Endometrium (tissue), 2 donors: ENCODE measurements around the gene VTCN1.
"Not testable (repeated sequence)": the region's sequence is repeated elsewhere in the genome, so short reads cannot be mapped to it uniquely, and the experiment has no call there.

ENCODE experiments used
- FAIRE-seq: peaks from 2 replicates; lab custom pipeline; 2012; peaks lifted over from hg19 to GRCh38; lab: Jason Lieb, UNC
- donor health status: control.
- donor health status: control.

VTCN1 gene

GRCh38 chr1:117122330-117123025 is 88.2 kb downstream of the VTCN1 start:
- no peak for FAIRE-seq

DNA sequence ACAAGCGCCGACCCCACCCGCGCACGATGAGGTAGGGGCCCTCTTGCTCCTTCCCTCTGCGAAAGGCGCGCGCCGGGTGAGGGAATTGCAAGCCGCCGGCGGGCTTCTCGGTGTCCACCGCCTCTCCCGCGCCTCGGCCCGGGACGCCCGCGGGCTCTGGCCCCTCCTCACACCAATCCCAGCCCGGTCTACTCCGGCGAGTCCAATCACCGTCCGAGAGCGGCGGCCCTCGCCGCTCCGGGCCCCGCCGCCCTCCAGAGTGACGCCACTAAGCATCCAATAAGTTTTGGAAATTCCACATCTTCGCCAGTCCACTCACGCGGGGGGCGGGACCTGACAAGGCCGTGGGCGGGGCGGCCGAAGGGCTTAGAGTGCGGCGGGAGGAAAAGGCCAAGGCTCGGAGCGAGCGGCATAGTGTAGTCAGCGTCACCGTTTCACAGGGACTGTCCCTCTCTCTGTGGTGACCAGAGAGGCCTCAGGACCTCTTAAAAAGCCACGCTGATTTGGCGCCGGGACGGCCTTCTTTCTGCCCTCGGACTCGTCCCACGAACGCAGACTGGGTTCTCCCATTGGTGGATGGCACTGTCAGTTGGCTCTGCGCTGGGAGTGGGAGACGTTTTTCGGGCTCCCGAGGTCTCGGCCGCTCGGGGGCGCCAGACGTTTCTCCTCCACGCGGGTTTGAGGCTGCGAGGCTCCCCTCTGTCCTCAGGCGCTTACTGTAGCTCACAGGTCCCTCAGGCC is 89.0 kb downstream of the VTCN1 start, which contains the start of gene TRIM45:
TRIM45 (minus strand) TSS at position 161 of the 741 bp plus-strand sequence. CDS start 548 bp downstream, outside the sequence.
- peak; percentile 48 for FAIRE-seq

- FAIRE-seq = no peak
Measured at GRCh38 chr1:117120774-117121588, 89.7 kb downstream of the VTCN1 start.

DNA sequence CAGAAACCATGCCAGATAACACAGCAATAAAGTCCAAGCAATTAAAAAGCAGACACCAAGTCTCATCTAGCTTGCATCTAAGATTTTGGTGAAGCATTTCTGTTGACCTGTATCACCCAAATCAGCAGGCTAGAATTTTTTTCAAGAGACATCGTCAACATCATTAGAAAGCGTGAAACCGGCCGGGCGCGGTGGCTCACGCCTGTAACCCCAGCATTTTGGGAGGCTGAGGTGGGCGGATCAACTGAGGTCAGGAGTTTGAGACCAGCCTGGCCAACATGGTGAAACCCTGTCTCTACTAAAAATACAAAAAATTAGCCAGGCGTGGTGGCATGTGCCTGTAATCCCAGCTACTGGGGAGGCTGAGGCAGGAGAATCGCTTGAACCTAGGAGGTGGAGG is 91.6 kb downstream of the VTCN1 start:
- FAIRE-seq = not testable (repeated sequence)

GRCh38 chr1:117118137-117118536 is 92.6 kb downstream of the VTCN1 start:
- no peak for FAIRE-seq

DNA sequence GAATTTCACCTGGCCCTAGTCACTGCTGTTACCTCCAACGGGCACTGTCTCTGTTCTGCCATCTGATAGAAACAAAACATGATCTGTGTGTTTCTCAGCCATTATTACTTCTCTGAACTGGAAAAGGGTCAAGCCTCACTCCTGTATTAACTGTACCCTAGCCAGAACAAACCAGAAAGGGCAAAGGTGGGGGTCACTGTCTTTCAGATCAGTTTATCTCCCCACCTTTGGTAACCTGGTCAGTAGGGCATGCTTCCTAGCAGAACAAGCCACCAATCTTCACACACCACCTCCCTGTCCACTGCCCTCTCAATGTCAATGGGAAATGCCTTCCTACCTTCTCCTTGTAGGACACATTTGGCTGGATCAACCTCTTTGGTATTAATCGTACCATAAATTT is 93.0 kb downstream of the VTCN1 start:
- FAIRE-seq = no peak

GRCh38 chr1:117116784-117117130 is 94.0 kb downstream of the VTCN1 start:
- no peak for FAIRE-seq

- no peak for FAIRE-seq
Measured at GRCh38 chr1:117116090-117116783, 94.5 kb downstream of the VTCN1 start.

GRCh38 chr1:117114877-117115276 is 95.8 kb downstream of the VTCN1 start:
- FAIRE-seq = no peak

DNA sequence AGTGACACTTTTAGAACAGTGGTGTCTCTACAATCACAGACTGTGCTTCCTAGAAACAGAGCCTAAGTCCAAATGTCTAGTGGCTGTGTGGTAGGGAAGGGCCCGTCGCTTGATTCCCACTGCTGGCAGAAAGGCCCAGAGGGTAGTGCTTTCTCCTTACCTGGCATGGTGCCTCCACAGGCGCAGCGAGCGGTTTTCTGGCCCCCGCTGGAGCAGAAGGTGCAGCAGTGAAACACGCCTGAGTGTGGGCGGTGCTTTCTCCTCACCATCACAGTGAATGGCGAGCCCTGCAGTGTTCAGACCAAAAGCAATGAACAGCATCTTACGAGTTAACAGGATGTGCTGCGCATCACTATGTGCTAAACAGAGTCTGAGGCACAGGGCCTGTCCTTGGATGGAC is 97.5 kb downstream of the VTCN1 start:
- no peak for FAIRE-seq

- FAIRE-seq = no peak
Measured at GRCh38 chr1:117112047-117112717, 98.5 kb downstream of the VTCN1 start.

DNA sequence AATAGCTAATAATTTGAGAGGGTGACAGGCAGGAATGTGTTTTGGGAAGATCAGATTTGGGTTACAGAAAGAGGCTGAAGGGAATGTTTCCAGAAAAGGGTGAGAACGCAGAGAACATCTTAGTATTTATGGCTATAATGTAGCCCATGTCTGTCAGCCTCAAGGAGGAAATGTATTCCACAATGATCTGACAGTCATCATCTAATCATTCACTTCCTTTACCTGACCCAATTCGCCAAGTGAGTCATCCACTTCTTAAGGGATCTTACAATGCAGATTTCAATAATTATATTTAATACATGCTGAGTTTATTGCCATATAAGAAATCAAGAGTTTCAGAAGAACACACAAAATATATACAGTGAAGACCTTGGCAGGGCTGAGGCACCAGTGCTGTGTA is 100.0 kb downstream of the VTCN1 start:
- FAIRE-seq = no peak

DNA sequence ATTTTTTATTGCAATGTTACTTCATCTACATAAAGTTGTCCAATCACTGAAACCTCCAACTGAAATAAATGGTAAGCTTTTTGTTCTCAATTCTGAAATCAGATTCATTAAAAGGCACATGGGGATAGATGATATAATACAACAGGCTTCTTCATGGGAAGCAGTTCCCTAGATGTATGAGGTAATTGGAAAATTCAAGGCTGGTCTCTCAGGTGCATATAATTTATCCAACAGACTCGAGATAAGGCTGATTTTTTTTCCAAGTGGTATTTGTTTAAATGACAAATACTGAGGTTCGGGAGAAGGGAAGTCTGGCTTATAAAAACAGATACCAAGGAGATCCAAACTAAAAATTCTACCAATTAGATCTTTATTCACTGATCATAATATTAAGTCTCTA is 103.4 kb downstream of the VTCN1 start:
- FAIRE-seq = no peak

DNA sequence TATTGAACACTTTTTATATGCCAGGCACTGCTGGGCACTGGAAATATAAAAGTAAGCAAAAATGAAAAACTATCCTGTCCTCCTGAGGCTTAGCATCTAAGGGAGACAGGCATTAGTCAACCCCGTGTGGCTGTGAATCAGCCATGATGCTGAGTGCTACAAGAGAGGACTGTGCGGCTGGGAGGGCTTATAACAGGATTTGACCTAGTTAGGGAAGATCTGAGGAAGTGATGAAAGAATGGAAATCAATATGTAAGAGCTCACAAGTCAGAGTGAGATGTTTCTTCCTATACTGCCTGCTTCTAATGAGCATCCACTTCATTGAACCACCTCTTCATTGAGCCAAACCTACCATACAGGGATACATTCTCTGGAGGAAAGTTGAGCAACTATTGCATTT is 104.2 kb downstream of the VTCN1 start:
- no peak for FAIRE-seq

DNA sequence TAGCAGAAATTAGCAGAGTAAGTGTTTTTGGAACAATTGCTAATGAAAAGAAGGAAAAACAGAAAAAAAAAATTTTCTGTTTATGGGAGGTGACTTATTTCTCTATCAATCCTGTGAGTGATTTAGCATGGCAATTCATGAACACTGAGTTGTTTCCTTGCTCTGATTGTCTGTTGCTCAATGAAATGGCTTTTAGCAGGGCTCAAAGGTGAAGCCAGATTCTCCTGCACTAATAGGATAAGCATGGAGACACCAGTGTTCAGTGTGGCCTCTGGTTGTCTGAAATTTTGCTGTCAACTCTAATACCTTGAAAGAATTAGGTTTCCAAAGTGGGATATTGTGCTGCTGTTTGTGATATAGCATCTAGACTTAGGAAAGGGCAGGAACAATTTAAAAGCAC is 105.0 kb downstream of the VTCN1 start:
- no peak for FAIRE-seq

- FAIRE-seq = no peak
Measured at GRCh38 chr1:117104986-117105385, 105.7 kb downstream of the VTCN1 start.

DNA sequence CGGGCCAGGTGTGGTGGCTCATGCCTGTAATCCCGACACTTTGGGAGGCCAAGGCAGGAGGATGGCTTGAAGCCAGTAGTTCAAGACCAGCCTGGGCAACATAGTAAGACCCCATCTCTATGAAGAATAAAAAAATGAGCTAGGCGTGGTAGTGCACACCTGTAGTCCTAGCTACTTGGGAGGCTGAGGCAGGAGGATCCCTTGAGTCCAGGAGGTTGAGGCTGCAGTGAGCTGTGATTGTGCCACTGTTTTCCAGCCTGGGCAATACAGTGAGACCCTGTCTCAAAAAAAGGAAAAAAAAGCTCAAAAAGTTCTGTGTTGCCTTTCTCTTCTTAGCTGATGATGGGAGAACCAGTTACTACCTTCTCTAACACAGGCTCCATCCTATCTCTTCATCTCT is 108.9 kb downstream of the VTCN1 start:
- FAIRE-seq = not testable (repeated sequence)

DNA sequence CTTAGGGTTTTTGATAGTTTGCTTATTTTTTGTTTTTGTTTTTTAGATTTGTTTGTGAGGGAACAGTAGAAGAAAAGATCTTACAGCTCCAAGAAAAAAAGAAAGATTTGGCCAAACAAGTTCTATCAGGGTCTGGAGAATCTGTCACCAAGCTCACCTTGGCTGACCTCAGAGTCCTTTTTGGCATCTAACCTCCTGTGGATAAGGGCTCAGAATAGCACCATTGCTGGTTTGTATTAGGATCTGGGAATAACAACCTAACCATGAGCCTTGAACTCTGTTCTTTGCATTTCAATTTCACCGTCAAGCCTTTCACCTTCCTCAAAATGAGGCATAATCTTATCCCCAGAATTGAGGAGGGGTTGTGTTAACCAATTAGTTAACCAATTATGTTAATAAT is 109.4 kb downstream of the VTCN1 start:
- FAIRE-seq = no peak

GRCh38 chr1:117098287-117098890 is 112.3 kb downstream of the VTCN1 start:
- FAIRE-seq = no peak

- FAIRE-seq = no peak
Measured at GRCh38 chr1:117097443-117097842, 113.3 kb downstream of the VTCN1 start.

GRCh38 chr1:117096951-117097408 is 113.7 kb downstream of the VTCN1 start:
- no peak for FAIRE-seq
